Tibial nerve (tissue), 4 donors: ENCODE results near the gene PRDX5. TPM values are rescaled to one million over a fixed set of nuclear protein-coding genes. Genes with fewer than 3 reads are reported as not detected.

ENCODE experiments used
- DNase-seq, 2 donors: peaks; one replicate each; pipeline ENCODE4 v3.0.0-alpha.2; 2019; ENCODE audit warnings: low spot score in 2 of 2
- H3K27ac ChIP-seq, 4 donors: fragments of 200-600 bp; sonication (generic) in 3 of 4; one replicate each; pipeline ENCODE4 v1.5.1; 2017 to 2019; ENCODE audit warnings: mild to moderate bottlenecking in 1 of 4
- H3K27me3 ChIP-seq, 2 donors: fragments of 200-600 bp; sonication (generic) in 1 of 2; one replicate each; pipeline versions ENCODE4 v1.5.1 to v1.6.0; 2017 to 2019
- H3K36me3 ChIP-seq, 3 donors: fragments of 200-600 bp; sonication (generic); one replicate each; pipeline ENCODE4 v1.5.1; 2018 to 2019
- H3K4me1 ChIP-seq, 4 donors: fragments of 200-600 bp; sonication (generic) in 3 of 4; one replicate each; pipeline ENCODE4 v1.5.1; 2017 to 2019
- H3K4me3 ChIP-seq, 4 donors: fragments of 200-600 bp; sonication (generic) in 3 of 4; one replicate each; pipeline ENCODE4 v1.5.1; 2017 to 2019; ENCODE audit warnings: mild to moderate bottlenecking in 1 of 4, moderate library complexity in 1 of 4
- H3K9me3 ChIP-seq, 4 donors: fragments of 200-600 bp; sonication (generic) in 3 of 4; one replicate each; pipeline ENCODE4 v1.5.1; 2017 to 2019
- EP300 ChIP-seq, 2 donors: sonication (generic); formaldehyde crosslinking; IDR thresholded peaks; one replicate each; pipeline ENCODE4 v1.6.1; 2017; ENCODE audit warnings: antibody characterized with exemption in 2 of 2, mild to moderate bottlenecking in 1 of 2
- POLR2A ChIP-seq, 2 donors: fragments of 450-650 bp; IDR thresholded peaks; one replicate each; pipeline ENCODE4 v1.6.1; 2017; ENCODE audit warnings: antibody characterized with exemption in 2 of 2, mild to moderate bottlenecking in 2 of 2, moderate library complexity in 2 of 2
- WGBS, 2 donors: methylation state at CpG; one replicate each; pipeline ENCODE4 v1.1.5; 2018; 5-methylcytosine and 5-hydroxymethylcytosine counted together
- total RNA-seq, 4 donors: library from RNA; depleted of rRNA; stranded (reverse); fragments of >200 nt; gene quantifications; one replicate each; pipeline ENCODE4 v1.1.0, GENCODE V29; 2016
- TF ChIP-seq, protein P1 (sequence below), 5 experiments: fragments of 200-600 bp in 3 of 5; fragments of 450-650 bp in 2 of 5; sonication (generic) in 3 of 5; IDR thresholded peaks; one replicate each; pipeline ENCODE4 v1.5.1; 2016 to 2019; ENCODE audit warnings: antibody characterized with exemption in 5 of 5, mild to moderate bottlenecking in 3 of 5, moderate library complexity in 2 of 5

PRDX5 gene
- total RNA-seq, 4 donors from 2014 or later = 142 to 246 (median 204) TPM

DNA sequence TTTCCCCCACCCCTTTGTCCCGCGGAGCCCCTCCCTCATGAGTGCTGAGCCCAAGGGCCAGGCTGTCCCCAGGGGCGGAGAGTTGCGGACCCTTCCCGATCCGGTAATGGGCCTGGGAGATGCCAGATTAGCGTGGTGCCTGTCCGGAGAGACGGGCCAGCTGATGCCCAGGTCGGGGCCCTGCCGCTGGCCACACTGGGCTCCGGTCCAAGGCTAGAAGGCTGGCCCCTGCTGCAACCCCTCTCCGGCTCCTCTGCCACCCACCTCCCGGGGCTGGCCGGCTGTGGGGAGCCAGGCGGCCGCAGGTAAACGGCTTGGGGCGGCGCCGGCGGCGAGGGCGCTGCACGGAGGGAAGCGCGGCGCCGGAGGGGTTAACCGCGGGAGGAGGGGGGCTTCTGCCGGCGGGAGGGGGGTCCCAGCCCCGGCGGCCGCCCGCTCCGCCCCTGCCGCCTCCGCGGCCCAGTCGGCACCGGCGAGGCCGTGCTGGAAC is 26.6 kb upstream of the PRDX5 start, which contains the start of gene KCNK4:
Gene KCNK4, plus strand, starts transcription at position 41 of the 490 bp plus-strand sequence. CDS start 1,717 bp downstream, outside the sequence.
- H3K27ac ChIP-seq = no peak within 1 kb of the TSS
- DNase-seq = no peak
- no peaks in the 10 kb centered on the region for H3K9me3 ChIP-seq
- H3K4me3 ChIP-seq = peak within 1 kb of the TSS in 2 of 4 donors; percentile 23 to 44
- H3K27me3 ChIP-seq = peaks cover 0 to 63% of the 10 kb centered on the region in 2 donors
- 0 to 1% methylated on average over 6 to 17 of the region's 45 CpGs for WGBS, 2 donors
- peaks cover 0 to 18% (median 0%) of the 10 kb centered on the region in 3 donors for H3K36me3 ChIP-seq
- peaks cover 0 to 29% (median 10%) of the 10 kb centered on the region in 4 donors for H3K4me1 ChIP-seq
- no peak for TF ChIP-seq POLR2A (IDR thresholded peaks at IDR 0.05)
- TF ChIP-seq EP300 (IDR thresholded peaks at IDR 0.05) = no peak
- TF ChIP-seq, protein P1, sequence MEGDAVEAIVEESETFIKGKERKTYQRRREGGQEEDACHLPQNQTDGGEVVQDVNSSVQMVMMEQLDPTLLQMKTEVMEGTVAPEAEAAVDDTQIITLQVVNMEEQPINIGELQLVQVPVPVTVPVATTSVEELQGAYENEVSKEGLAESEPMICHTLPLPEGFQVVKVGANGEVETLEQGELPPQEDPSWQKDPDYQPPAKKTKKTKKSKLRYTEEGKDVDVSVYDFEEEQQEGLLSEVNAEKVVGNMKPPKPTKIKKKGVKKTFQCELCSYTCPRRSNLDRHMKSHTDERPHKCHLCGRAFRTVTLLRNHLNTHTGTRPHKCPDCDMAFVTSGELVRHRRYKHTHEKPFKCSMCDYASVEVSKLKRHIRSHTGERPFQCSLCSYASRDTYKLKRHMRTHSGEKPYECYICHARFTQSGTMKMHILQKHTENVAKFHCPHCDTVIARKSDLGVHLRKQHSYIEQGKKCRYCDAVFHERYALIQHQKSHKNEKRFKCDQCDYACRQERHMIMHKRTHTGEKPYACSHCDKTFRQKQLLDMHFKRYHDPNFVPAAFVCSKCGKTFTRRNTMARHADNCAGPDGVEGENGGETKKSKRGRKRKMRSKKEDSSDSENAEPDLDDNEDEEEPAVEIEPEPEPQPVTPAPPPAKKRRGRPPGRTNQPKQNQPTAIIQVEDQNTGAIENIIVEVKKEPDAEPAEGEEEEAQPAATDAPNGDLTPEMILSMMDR (IDR thresholded peaks at IDR 0.05) = no peak

DNA sequence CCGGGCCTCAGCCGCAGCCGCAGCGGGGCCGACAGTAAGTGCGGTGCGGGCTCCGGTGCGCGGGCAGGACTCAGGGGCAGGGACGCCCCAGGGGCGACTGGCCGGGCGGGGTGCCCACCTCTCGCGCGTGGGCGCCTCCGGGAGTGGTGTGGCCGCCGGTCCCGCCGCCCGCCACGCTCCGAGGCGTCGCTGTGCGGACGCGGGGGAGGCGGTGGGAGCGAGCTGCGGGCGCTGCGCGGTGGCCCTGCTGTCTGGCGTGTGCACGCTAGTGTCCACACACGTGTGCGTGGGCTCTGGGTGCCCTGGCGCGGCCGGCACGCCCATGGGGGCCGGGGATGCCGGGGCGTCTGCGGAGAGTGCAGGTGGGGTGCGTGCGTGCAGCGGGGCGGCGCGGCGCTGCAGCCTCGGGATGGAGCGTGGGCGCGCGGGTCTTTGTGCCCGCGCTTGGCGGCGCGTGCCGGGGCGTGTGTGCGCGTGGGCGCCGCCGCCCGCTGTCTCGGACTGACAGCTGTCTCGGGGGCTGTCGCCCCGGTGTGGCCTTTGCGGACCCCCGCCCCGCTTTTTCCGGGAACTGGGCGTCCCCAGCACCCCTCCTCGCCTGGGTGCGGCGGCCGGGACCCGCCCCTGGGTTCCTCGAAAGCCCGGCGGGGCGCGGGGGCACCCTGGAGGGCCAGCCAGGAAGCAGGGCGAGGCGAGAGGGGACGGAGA is 26.0 kb upstream of the PRDX5 start:
- DNase-seq = no peak
- H3K4me3 ChIP-seq = peak overlapping the region in 2 of 4 donors; percentile 23 to 44
- no peak for TF ChIP-seq POLR2A (IDR thresholded peaks at IDR 0.05)
- no peak for TF ChIP-seq EP300 (IDR thresholded peaks at IDR 0.05)
- TF ChIP-seq, protein P1 (IDR thresholded peaks at IDR 0.05) = no peak
- no peak overlapping the region for H3K27ac ChIP-seq
- peaks cover 0 to 23% (median 9%) of the 10 kb centered on the region in 4 donors for H3K4me1 ChIP-seq
- peaks cover 0 to 69% of the 10 kb centered on the region in 2 donors for H3K27me3 ChIP-seq
- no peaks in the 10 kb centered on the region for H3K9me3 ChIP-seq
- peaks cover 0 to 18% (median 0%) of the 10 kb centered on the region in 3 donors for H3K36me3 ChIP-seq
- 0 to 1% methylated on average over 42 to 52 of the region's 96 CpGs for WGBS, 2 donors

DNA sequence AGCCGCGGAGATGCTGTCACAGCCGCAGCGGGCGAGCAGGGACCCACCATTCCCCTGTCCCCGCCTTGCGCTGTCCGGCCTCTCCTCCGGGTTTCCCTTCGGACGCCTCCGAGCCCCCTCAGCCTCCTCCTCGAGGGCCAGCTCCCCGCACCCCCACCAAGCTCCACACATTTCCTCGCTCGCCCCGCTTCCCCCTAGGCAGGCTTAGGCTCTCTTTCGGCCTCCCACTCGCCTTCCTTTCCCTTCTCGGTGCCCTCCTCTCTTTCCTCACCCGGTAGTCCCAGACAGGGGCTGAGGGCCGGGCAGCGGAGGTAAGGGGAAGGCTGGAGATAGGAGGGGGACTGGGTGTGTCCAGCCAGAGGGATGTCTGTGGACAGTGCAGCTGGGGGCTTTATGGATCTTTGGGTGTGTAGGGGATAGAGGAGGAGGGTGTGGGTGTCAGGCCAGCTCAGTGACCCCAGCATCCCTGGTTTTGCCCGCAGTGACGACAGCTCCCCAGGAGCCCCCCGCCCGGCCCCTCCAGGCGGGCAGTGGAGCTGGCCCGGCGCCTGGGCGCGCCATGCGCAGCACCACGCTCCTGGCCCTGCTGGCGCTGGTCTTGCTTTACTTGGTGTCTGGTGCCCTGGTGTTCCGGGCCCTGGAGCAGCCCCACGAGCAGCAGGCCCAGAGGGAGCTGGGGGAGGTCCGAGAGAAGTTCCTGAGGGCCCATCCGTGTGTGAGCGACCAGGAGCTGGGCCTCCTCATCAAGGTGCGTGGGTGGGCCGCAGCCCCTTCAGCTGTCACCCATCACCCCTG is 25.3 kb upstream of the PRDX5 start:
- WGBS, 2 donors = 23 to 36% methylated on average over 33 to 39 of the region's 42 CpGs
- TF ChIP-seq POLR2A (IDR thresholded peaks at IDR 0.05) (no peak), EP300 (IDR thresholded peaks at IDR 0.05) (no peak)
- TF ChIP-seq, protein P1 (IDR thresholded peaks at IDR 0.05) = no peak
- H3K4me3 ChIP-seq = peak overlapping the region in 2 of 4 donors; percentile 23 to 44
- peaks cover 0 to 18% (median 0%) of the 10 kb centered on the region in 3 donors for H3K36me3 ChIP-seq
- no peak for DNase-seq
- H3K4me1 ChIP-seq = peaks cover 0 to 26% (median 9%) of the 10 kb centered on the region in 4 donors
- H3K27me3 ChIP-seq = peaks cover 0 to 76% of the 10 kb centered on the region in 2 donors
- no peaks in the 10 kb centered on the region for H3K9me3 ChIP-seq
- no peak overlapping the region for H3K27ac ChIP-seq

DNA sequence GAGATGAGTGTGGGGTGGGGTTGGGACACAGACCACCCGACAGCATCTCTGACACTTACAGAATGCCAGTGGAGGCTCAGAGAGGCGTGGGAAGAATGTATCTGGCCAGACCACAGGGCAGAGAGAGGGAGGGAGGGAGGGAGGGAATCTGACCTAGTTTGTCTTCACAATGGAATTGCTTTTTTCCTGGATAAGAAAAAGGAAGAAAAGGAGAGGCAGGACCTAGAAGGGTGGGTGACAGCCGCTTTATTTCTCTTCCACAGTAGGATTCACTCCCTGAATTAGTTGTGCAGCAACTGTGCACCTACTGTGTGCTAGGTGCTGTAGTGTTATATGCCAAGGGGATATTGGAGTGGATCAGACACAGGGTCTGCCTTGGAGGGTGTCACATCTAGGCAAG is 23.1 kb upstream of the PRDX5 start:
- WGBS, 2 donors = 29 to 30% methylated on average over 3 of the region's 3 CpGs

More for the DNA sequence above, 23.1 kb upstream of the PRDX5 start:
- Histone ChIP-seq H3K4me1 (peaks cover 0 to 36% (median 18%) of the 10 kb centered on the region in 4 donors), H3K27me3 (peaks cover 2 to 93% of the 10 kb centered on the region in 2 donors), H3K36me3 (peaks cover 0 to 2% (median 0%) of the 10 kb centered on the region in 3 donors), H3K27ac (no peak overlapping the region), H3K4me3 (no peak overlapping the region), H3K9me3 (no peaks in the 10 kb centered on the region)
- no peak for DNase-seq
- TF ChIP-seq EP300 (IDR thresholded peaks at IDR 0.05) (no peak), POLR2A (IDR thresholded peaks at IDR 0.05) (no peak)
- TF ChIP-seq, protein P1 (IDR thresholded peaks at IDR 0.05) = no peak
